Chondrocyte (in vitro differentiated cells): ENCODE measurements around the gene MTARC1. TPM values are rescaled to one million over a fixed set of nuclear protein-coding genes. Genes with fewer than 3 reads are reported as not detected.

ENCODE experiments used
- DNase-seq: peaks from one replicate; pipeline ENCODE4 v3.0.0; 2021; ENCODE audit warnings: mixed read lengths, low spot score
- H3K27ac Mint-ChIP-seq: one replicate; pipeline ENCODE4 v1.8.0; 2021; ENCODE audit warnings: mild to moderate bottlenecking, moderate library complexity, mixed read lengths; ENCODE audit not compliant: unreplicated experiment
- H3K27me3 Mint-ChIP-seq: 2 replicates; pipeline ENCODE4 v1.8.0; 2021; ENCODE audit warnings: low read depth, mixed read lengths
- H3K36me3 Mint-ChIP-seq: 2 replicates; pipeline ENCODE4 v1.8.0; 2021; ENCODE audit warnings: low read depth, mixed read lengths
- H3K4me1 Mint-ChIP-seq: 2 replicates; pipeline ENCODE4 v1.8.0; 2021; ENCODE audit warnings: low read depth, mild to moderate bottlenecking, mixed read lengths
- H3K4me3 Mint-ChIP-seq: one replicate; pipeline ENCODE4 v1.8.0; 2021; ENCODE audit warnings: mild to moderate bottlenecking, moderate library complexity, mixed read lengths; ENCODE audit not compliant: unreplicated experiment
- H3K9me3 Mint-ChIP-seq: 2 replicates; pipeline ENCODE4 v1.8.0; 2021; ENCODE audit warnings: low read depth, mixed read lengths
- total RNA-seq: library from RNA; stranded (reverse); gene quantifications from 3 replicates; pipeline ENCODE4 v1.2.1, GENCODE V29; 2021
- TF ChIP-seq, protein P1 (sequence below): fragments of 200-600 bp; sonication (generic); IDR thresholded peaks from 2 replicates; pipeline ENCODE4 v1.5.0; 2021; ENCODE audit warnings: antibody characterized with exemption, mild to moderate bottlenecking, moderate library complexity

The MTARC1 gene
- total RNA-seq, 1 donor from 2014 or later = 2.5 TPM

DNA sequence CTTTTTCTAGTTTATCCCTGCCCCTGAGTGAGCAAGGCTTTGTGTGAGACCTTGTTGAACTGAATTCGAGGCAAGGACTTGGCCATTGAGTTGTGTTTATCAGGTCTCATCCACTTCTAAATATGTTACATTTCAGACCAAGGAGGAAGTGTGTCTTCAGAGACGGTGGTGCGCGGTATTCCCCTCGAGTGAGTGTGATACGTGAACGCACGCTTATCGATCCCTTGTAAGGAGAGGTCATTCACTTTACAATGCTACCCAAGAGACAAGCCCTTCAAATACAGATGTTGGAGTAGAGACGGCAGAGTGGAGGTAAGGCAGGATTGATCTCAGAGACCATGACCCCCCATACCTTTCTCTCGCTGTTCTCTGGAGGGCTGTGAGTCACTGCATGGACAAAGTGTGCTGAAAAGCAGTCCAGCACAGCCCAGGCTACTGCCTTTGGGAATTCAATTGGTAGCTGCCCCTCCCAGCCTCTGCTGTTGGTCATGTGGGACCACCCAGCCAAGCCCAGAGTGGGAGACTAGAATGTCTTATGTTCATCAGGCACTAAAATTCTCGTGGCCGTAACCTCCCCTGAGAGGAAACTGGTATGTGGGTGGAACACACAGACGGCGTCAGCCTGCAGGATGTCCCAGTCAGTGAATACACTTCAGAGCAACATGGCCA lies 16.3 kb upstream of the MTARC1 start:
- H3K27ac Mint-ChIP-seq = no peak overlapping the region

DNA sequence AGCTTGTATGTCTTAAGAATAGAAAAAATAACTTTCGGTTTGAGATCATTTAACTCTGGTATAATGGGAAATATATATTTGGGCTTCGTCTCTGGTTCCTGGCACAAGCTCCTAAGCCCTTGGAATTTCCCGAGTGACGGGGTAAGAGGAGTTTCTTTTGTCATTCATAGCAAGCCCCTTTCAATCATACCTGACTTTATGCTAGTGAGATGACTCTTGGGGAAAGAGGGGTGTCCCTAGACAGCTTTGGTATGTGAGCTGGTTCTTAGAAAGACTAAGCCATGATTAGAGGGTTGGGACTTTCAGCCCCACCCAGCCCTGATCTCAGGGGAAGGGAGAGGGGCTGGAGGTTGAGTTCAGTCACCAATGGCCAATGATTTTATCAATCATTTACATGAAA lies 13.9 kb upstream of the MTARC1 start:
- Mint-ChIP-seq H3K27me3 (no peaks in the 10 kb centered on the region), H3K4me3 (no peak overlapping the region), H3K27ac (no peak overlapping the region), H3K9me3 (no peaks in the 10 kb centered on the region), H3K36me3 (peaks cover 9% of the 10 kb centered on the region), H3K4me1 (peaks cover 3% of the 10 kb centered on the region)
- TF ChIP-seq, protein P1, sequence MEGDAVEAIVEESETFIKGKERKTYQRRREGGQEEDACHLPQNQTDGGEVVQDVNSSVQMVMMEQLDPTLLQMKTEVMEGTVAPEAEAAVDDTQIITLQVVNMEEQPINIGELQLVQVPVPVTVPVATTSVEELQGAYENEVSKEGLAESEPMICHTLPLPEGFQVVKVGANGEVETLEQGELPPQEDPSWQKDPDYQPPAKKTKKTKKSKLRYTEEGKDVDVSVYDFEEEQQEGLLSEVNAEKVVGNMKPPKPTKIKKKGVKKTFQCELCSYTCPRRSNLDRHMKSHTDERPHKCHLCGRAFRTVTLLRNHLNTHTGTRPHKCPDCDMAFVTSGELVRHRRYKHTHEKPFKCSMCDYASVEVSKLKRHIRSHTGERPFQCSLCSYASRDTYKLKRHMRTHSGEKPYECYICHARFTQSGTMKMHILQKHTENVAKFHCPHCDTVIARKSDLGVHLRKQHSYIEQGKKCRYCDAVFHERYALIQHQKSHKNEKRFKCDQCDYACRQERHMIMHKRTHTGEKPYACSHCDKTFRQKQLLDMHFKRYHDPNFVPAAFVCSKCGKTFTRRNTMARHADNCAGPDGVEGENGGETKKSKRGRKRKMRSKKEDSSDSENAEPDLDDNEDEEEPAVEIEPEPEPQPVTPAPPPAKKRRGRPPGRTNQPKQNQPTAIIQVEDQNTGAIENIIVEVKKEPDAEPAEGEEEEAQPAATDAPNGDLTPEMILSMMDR = no peak
- no peak for DNase-seq

More for the DNA sequence above, 16.3 kb upstream of the MTARC1 start:
- peaks cover 9% of the 10 kb centered on the region for H3K36me3 Mint-ChIP-seq
- no peaks in the 10 kb centered on the region for H3K9me3 Mint-ChIP-seq
- no peaks in the 10 kb centered on the region for H3K27me3 Mint-ChIP-seq
- no peak for DNase-seq
- TF ChIP-seq, protein P1 = no peak
- H3K4me3 Mint-ChIP-seq = no peak overlapping the region
- H3K4me1 Mint-ChIP-seq = peaks cover 5% of the 10 kb centered on the region

DNA sequence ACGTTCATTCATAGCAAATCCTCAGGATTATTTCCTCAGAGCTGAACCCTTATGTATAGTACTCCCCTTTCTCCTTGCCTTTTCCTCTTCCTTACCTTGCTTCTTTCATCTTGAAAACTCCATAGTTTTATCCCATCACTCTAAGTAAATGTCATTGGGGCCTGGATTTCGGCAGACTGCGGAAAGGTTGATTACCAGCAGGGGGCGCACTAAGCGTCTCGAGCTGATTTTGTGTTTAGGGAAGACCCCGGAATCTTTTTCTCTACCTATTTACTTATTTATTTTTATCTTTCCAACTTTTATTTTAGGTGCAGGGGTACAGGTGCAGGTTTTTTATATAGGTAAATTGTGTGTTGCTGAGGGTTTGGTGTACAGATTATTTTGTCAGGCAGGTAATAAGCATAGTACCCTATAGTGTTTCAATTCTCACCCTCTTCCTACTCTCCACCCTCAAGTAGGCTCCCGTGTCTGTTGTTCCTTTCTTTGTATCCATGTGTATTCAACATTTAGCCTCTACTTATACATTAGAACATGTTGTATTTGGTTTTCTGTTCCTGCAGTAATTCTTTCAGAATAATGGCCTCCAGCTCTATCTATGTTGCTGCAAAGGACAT lies 11.4 kb upstream of the MTARC1 start:
- peaks cover 2% of the 10 kb centered on the region for H3K36me3 Mint-ChIP-seq
- TF ChIP-seq, protein P1 = peak; percentile 92
- no peak for DNase-seq
- no peaks in the 10 kb centered on the region for H3K27me3 Mint-ChIP-seq
- H3K9me3 Mint-ChIP-seq = no peaks in the 10 kb centered on the region
- H3K4me1 Mint-ChIP-seq = peaks cover 3% of the 10 kb centered on the region
- no peak overlapping the region for H3K27ac Mint-ChIP-seq
- H3K4me3 Mint-ChIP-seq = no peak overlapping the region

DNA sequence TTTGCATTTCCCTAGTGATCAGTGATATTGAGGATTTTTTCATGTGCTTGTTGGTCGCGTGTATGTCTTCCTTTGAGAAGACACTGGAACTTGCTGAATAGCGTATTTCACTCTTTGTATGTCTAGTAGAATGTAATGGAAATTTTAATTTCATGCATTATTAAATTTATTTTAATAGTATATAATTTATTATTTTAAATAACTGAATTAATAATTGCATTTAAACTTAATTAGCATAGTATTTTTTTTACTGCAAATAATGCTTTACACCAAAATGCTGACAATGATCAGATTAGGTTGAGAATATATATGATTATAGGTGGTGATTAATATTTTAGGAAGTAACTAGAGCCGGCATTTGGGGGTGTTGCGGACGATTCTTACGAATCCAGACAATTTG lies 10.5 kb upstream of the MTARC1 start:
- Mint-ChIP-seq H3K4me1 (peaks cover 3% of the 10 kb centered on the region), H3K27ac (no peak overlapping the region), H3K36me3 (peaks cover 2% of the 10 kb centered on the region), H3K9me3 (no peaks in the 10 kb centered on the region), H3K4me3 (no peak overlapping the region), H3K27me3 (no peaks in the 10 kb centered on the region)
- no peak for DNase-seq
- TF ChIP-seq, protein P1 = no peak

DNA sequence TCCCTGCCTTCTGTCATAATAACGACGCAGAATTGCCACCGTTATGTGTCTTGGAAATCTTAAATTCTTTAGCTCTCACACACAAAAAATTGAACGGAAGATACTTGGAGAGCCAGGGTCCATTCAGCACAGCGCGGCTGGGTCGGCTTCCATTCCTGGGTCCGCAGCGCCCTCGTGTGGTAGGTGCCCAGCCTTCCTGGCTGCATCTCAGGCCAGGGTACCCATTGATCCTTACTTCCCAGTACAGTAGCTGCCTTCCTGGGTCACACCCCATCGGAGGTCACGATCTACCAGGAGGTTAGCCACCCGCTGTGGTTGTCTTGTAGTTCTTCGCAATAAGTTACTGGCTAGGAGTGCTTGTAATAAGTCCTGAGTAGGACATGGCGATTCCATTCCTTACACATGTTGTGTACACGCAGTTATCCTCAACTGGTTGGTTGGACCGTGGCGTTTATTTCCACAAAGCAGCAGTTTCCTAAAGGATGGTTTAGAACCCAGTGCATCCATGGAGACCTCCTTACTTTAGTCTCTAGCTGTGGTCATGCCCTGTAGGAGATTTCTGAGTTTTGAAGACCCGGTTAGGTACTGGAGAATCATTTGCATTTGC lies 9.9 kb upstream of the MTARC1 start:
- Mint-ChIP-seq H3K27me3 (no peaks in the 10 kb centered on the region), H3K9me3 (no peaks in the 10 kb centered on the region), H3K36me3 (peaks cover 4% of the 10 kb centered on the region), H3K4me1 (peaks cover 3% of the 10 kb centered on the region), H3K4me3 (no peak overlapping the region), H3K27ac (peak overlapping the region; percentile 29)
- TF ChIP-seq, protein P1 = peak; percentile 97
- DNase-seq = no peak
